ENCODE results near the gene ATG9A. TPM values are rescaled to one million over a fixed set of nuclear protein-coding genes. Genes with fewer than 3 reads are reported as not detected.
"Not testable (repeated sequence)": the region's sequence is repeated elsewhere in the genome, so short reads cannot be mapped to it uniquely, and the experiment has no call there.

ATG9A gene
- total and polyA plus RNA-seq, 2 donors (not counting 3 experiments of a cell fraction or from before 2014, with no cell fraction given), result 65.5 to 95.0 TPM

DNA sequence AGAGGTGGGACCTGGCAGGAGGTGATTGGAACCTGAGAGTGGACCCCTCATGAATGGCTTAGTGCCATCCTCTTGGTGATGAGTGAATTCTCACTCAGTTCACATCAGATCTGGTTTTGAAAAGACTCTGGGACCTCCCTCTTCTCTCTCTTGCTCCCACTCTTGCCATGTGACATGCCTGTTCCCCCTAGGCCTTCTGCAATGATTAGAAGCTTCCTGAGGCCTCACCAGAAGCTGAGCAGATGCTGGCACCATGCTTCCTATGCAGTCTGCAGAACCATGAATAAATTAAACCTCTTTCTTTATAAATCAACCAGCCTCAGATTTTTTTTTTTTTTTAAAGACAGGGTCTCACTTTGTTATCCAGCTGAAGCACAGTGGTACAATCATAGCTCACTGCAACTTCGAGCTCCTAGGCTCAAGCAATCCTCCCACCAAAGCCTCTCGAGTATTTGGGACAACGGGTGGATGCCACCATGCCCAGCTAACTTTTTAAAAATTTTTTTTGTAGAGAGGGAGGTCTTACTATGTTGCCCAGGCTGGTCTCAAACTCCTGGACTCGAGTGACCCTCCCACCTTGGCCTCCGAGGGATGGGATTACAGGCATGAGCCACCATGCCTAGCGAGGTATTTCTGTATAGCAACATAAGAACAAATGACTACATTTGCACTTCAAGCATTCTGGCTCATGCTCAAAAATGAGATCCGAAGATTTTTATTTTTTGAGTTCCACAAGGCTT is 24.8 kb downstream of the ATG9A start:
- intact Hi-C loops (cut with micrococcal nuclease) (no loop called here), dilution Hi-C loops (cut with MboI; ENCODE audit: extremely low pct_ligation_motif_present, low sequenced_read_pairs) (no loop called here)
- ChIA-PET CTCF (interaction anchor here (1.2 kb wide), 1 partner anchor 19 kb away, joined by 3 read pairs; no protein-coding TSS in a partner anchor), POLR2A (no interaction called here)
- H3K4me1 ChIP-seq (ENCODE audit: control insufficient read depth, extremely low read depth, insufficient read depth, low read length), result peaks cover 18% of the 10 kb centered on the region
- H3K9ac ChIP-seq (replicated peaks; ENCODE audit: extremely low read depth, insufficient read depth, low read length), result no peak overlapping the region
- H3K36me3 ChIP-seq (ENCODE audit: control insufficient read depth in 2 of 2, extremely low read depth in 1 of 2, insufficient read depth in 2 of 2, low read length in 2 of 2), result peaks cover 0 to 5% of the 10 kb centered on the region in 2 experiments
- no peaks in the 10 kb centered on the region for H3K27me3 ChIP-seq (ENCODE audit: control insufficient read depth in 2 of 2, insufficient read depth in 2 of 2, low read length in 2 of 2)
- BruUV-seq (replicated peaks), result no TSS peak
- H3K79me2 ChIP-seq (ENCODE audit: control insufficient read depth, insufficient read depth, low read length), result no peaks in the 10 kb centered on the region
- TF ChIP-seq MYC (IDR thresholded peaks at IDR 0.05; ENCODE audit: low read depth, low read length), result no peak
- TF ChIP-seq POLR2AphosphoS5 (IDR thresholded peaks at IDR 0.05; ENCODE audit: insufficient read depth, low read depth, low read length), result no peak
- TF ChIP-seq POLR2A (IDR thresholded peaks at IDR 0.05; ENCODE audit: low read depth, low read length), result no peak
- no peak for TF ChIP-seq GATA2 (IDR thresholded peaks at IDR 0.05; ENCODE audit: insufficient read depth, insufficient read length, low read depth, low read length)
- TF ChIP-seq, protein P1, sequence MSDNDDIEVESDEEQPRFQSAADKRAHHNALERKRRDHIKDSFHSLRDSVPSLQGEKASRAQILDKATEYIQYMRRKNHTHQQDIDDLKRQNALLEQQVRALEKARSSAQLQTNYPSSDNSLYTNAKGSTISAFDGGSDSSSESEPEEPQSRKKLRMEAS (IDR thresholded peaks at IDR 0.05; ENCODE audit: insufficient read depth, insufficient read length), result no peak
- H3K9me3 ChIP-seq (replicated peaks; ENCODE audit: control insufficient read depth, insufficient read depth, low read length), result no peaks in the 10 kb centered on the region
- no peak overlapping the region for H3K27ac ChIP-seq (ENCODE audit: insufficient read depth, low read depth, low read length)
- H3K9me1 ChIP-seq (replicated peaks; ENCODE audit: control insufficient read depth, extremely low read depth, insufficient read depth, low read length), result no peaks in the 10 kb centered on the region
- FAIRE-seq, result no peak
- no peak overlapping the region for H2AFZ ChIP-seq (ENCODE audit: low read depth, low read length)
- no peak for DNase-seq (ENCODE audit: low read depth, low spot score)
- no peak overlapping the region for H3K4me3 ChIP-seq (replicated peaks in 1 of 3; ENCODE audit: insufficient read depth in 1 of 3, low read depth in 1 of 3, low read length in 3 of 3)
- no peak overlapping the region for H3K4me2 ChIP-seq (ENCODE audit: insufficient read depth, low read length)
- H4K20me1 ChIP-seq (replicated peaks; ENCODE audit: control insufficient read depth, extremely low read depth, insufficient read depth, low read length), result no peaks in the 10 kb centered on the region

DNA sequence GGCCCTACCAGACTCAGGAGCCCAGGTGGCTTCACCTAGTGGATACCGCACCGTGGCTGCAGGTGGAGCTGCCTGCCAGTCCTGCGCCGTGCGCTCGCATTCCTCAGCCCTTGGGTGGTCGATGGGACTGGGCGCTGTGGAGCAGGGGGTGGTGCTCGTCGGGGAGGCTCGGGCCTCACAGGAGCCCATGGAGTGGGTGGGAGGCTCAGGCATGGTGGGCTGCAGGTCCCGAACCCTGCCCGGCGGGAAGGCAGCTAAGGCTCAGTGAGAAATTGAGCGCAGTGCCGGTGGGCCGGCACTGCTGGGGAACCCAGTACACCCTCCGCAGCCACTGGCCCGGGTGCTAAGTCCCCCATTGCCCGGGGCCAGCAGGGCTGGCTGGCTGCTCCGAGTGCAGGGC is 28.1 kb downstream of the ATG9A start:
- H3K27ac ChIP-seq (ENCODE audit: insufficient read depth, low read depth, low read length); POLR2A ChIA-PET; H2AFZ ChIP-seq (ENCODE audit: low read depth, low read length); H3K27me3 ChIP-seq (ENCODE audit: control insufficient read depth in 2 of 2, insufficient read depth in 2 of 2, low read length in 2 of 2); DNase-seq (ENCODE audit: low read depth, low spot score); CTCF ChIA-PET; FAIRE-seq; H3K4me3 ChIP-seq (replicated peaks in 1 of 3; ENCODE audit: insufficient read depth in 1 of 3, low read depth in 1 of 3, low read length in 3 of 3); intact Hi-C loops (cut with micrococcal nuclease); H3K79me2 ChIP-seq (ENCODE audit: control insufficient read depth, insufficient read depth, low read length); H3K36me3 ChIP-seq (ENCODE audit: control insufficient read depth in 2 of 2, extremely low read depth in 1 of 2, insufficient read depth in 2 of 2, low read length in 2 of 2); H3K9me1 ChIP-seq (replicated peaks; ENCODE audit: control insufficient read depth, extremely low read depth, insufficient read depth, low read length); H3K4me2 ChIP-seq (ENCODE audit: insufficient read depth, low read length); H3K9ac ChIP-seq (replicated peaks; ENCODE audit: extremely low read depth, insufficient read depth, low read length); BruUV-seq (replicated peaks); H4K20me1 ChIP-seq (replicated peaks; ENCODE audit: control insufficient read depth, extremely low read depth, insufficient read depth, low read length); dilution Hi-C loops (cut with MboI; ENCODE audit: extremely low pct_ligation_motif_present, low sequenced_read_pairs); H3K4me1 ChIP-seq (ENCODE audit: control insufficient read depth, extremely low read depth, insufficient read depth, low read length); H3K9me3 ChIP-seq (replicated peaks; ENCODE audit: control insufficient read depth, insufficient read depth, low read length): not testable (repeated sequence)

DNA sequence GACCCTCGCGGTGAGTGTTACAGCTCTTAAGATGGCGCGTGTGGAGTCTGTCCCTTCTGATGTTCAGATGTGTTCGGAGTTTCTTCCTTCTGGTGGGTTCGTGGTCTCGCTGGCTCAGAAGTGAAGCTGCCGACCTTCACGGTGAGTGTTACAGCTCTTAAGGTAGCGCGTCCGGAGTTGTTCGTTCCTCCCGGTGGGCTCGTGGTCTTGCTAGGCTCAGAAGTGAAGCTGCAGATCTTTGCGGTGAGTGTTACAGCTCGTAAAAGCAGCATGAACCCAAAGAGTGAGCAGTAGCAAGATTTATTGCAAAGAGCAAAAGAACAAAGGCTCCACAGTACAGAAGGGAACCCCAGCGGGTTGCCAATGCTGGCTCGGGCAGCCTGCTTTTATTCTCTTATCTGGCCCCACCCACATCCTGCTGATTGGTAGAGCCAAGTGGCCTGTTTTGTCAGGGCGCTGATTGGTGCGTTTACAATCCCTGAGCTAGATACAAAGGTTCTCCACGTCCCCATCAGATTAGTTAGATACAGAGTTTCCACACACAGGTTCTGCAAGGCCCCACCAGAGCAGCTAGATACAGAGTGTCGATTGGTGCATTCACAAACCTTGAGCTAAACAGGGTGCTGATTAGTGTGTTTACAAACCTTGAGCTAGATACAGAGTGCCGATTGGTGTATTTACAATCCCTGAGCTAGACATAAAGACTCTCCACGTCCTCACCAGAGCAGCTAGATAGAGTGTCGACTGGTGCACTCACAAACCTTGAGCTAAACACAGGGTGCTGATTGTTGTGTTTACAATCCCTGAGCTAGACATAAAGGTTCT is 28.7 kb downstream of the ATG9A start:
- DNase-seq (ENCODE audit: low read depth, low spot score); H2AFZ ChIP-seq (ENCODE audit: low read depth, low read length); H3K9me1 ChIP-seq (replicated peaks; ENCODE audit: control insufficient read depth, extremely low read depth, insufficient read depth, low read length); H3K27me3 ChIP-seq (ENCODE audit: control insufficient read depth in 2 of 2, insufficient read depth in 2 of 2, low read length in 2 of 2); H4K20me1 ChIP-seq (replicated peaks; ENCODE audit: control insufficient read depth, extremely low read depth, insufficient read depth, low read length); POLR2A ChIA-PET; CTCF ChIA-PET; H3K4me2 ChIP-seq (ENCODE audit: insufficient read depth, low read length); H3K4me1 ChIP-seq (ENCODE audit: control insufficient read depth, extremely low read depth, insufficient read depth, low read length); BruUV-seq (replicated peaks); FAIRE-seq; H3K36me3 ChIP-seq (ENCODE audit: control insufficient read depth in 2 of 2, extremely low read depth in 1 of 2, insufficient read depth in 2 of 2, low read length in 2 of 2); H3K79me2 ChIP-seq (ENCODE audit: control insufficient read depth, insufficient read depth, low read length); H3K4me3 ChIP-seq (replicated peaks in 1 of 3; ENCODE audit: insufficient read depth in 1 of 3, low read depth in 1 of 3, low read length in 3 of 3); H3K9ac ChIP-seq (replicated peaks; ENCODE audit: extremely low read depth, insufficient read depth, low read length); dilution Hi-C loops (cut with MboI; ENCODE audit: extremely low pct_ligation_motif_present, low sequenced_read_pairs); H3K9me3 ChIP-seq (replicated peaks; ENCODE audit: control insufficient read depth, insufficient read depth, low read length); H3K27ac ChIP-seq (ENCODE audit: insufficient read depth, low read depth, low read length); intact Hi-C loops (cut with micrococcal nuclease): not testable (repeated sequence)

All from endothelial cell of umbilical vein (primary cell).